GM12892 (cell line): ENCODE measurements around the gene FBLN7.
"Not testable (repeated sequence)": the region's sequence is repeated elsewhere in the genome, so short reads cannot be mapped to it uniquely, and the experiment has no call there.

ENCODE experiments used
- DNase-seq: peaks from one replicate; pipeline ENCODE4 v3.0.0; 2011; ENCODE audit not compliant: insufficient read length
- FAIRE-seq: peaks from 2 replicates; lab custom pipeline; 2011; peaks lifted over from hg19 to GRCh38; lab: Jason Lieb, UNC
- POLR2A ChIP-seq: IDR thresholded peaks from 2 replicates; pipeline ENCODE4 v1.6.1; 2011; ENCODE audit warnings: low read depth, low read length, control low read depth
- POLR2AphosphoS5 ChIP-seq: IDR thresholded peaks from 2 replicates; pipeline ENCODE4 v1.6.1; 2011; ENCODE audit warnings: low read depth, low read length, control low read depth
- TAF1 ChIP-seq: IDR thresholded peaks from 2 replicates; pipeline ENCODE4 v1.6.1; 2011; ENCODE audit warnings: low read depth, mild to moderate bottlenecking, control low read depth, low read length, borderline replicate concordance

FBLN7 gene

GRCh38 chr2:112121682-112122254, 16.4 kb upstream of the FBLN7 start:
- no peak for FAIRE-seq
- DNase-seq = no peak
- TF ChIP-seq POLR2AphosphoS5 (no peak), POLR2A (no peak), TAF1 (no peak)

- FAIRE-seq (no peak), DNase-seq (no peak)
- TF ChIP-seq TAF1 = no peak
Observed at GRCh38 chr2:112129060-112129459, 9.1 kb upstream of the FBLN7 start.

DNA sequence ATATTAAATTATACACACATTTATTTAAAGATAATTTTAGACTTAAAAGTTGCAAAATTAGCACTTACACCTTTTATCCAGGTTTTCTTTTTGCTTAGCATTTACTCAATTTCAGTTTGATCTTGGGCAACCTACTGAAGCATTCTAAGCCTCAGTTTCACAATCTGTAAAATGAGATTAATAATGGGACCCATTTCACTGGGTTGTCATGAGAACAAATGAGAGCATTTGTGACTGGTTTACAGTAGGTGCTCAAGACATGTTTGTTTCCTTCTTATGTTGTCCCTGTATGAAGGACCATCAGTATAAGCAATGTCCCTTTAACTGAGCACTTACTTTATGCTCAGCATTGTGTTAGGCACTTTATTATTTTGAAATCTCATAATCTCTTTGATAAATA, 4.8 kb upstream of the FBLN7 start:
- no peak for DNase-seq
- no peak for FAIRE-seq
- TF ChIP-seq POLR2A (no peak), POLR2AphosphoS5 (no peak), TAF1 (no peak)

- TF ChIP-seq POLR2AphosphoS5 (no peak), POLR2A (no peak), TAF1 (no peak)
- DNase-seq = no peak
- no peak for FAIRE-seq
Observed at GRCh38 chr2:112134120-112134519, 4.1 kb upstream of the FBLN7 start.

- FAIRE-seq (no peak), DNase-seq (no peak)
- TF ChIP-seq POLR2A (no peak), TAF1 (no peak), POLR2AphosphoS5 (no peak)
Observed at GRCh38 chr2:112136096-112136495, 2.1 kb upstream of the FBLN7 start.

- DNase-seq = no peak
- FAIRE-seq = peak; percentile 89
- TF ChIP-seq POLR2A (no peak), POLR2AphosphoS5 (no peak), TAF1 (no peak)
Observed at GRCh38 chr2:112137516-112138158, 548 bp upstream of the FBLN7 start.

DNA sequence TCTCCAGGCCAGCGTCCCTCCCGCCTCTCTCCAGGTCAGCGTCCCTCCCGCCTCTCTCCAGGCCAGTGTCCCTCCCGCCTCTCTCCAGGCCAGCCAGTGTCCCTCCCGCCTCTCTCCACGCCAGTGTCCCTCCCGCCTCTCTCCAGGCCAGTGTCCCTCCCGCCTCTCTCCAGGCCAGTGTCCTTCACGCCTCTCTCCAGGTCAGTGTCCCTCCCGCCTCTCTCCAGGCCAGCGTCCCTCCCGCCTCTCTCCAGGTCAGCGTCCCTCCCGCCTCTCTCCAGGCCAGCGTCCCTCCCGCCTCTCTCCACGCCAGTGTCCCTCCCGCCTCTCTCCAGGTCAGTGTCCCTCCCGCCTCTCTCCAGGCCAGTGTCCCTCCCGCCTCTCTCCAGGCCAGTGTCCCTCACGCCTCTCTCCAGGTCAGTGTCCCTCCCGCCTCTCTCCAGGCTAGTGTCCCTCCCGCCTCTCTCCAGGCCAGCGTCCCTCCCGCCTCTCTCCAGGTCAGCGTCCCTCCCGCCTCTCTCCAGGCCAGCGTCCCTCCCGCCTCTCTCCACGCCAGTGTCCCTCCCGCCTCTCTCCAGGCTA, 939 bp downstream of the FBLN7 start:
- not testable (repeated sequence) for FAIRE-seq, DNase-seq

GRCh38 chr2:112139661-112140204, 1.5 kb downstream of the FBLN7 start:
- not testable (repeated sequence) for FAIRE-seq, DNase-seq

GRCh38 chr2:112140205-112140802, 2.1 kb downstream of the FBLN7 start:
- no peak for DNase-seq
- TF ChIP-seq TAF1 = no peak
- no peak for TF ChIP-seq POLR2A
- no peak for TF ChIP-seq POLR2AphosphoS5
- no peak for FAIRE-seq

DNA sequence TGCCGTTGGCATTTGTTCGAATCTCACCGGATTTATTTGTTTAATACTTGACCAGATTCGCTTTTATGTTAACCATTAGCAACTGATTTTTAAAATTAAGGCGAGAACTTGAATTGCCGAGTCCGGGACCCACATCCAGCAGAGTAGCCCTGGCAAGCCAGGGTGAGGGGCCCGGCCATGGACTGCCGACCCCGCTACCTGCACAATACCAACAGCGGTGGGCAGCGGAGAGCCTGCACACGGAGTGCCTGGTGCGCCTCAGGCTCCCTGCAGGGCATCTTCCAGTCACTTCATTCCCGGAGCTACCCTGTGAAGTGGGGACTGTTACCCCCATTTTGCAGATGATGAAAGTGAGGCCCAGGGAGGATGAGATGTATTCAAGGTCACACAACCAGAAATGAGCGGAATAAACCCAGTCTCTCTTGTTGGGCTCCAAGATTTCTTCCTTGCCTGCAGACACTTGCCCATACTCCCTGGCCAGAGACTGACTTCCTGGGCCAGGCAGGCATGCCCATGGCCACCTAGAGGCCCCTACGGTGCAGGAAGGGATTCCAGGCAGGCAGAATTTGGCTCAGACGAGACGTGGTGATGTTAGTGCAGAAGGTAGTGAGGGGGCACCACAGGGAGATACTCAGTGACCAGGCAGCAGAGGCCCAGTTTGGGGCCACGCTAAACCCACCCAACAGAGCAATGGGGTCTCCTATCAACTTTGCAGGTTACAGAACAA, 2.9 kb downstream of the FBLN7 start:
- no peak for FAIRE-seq
- no peak for TF ChIP-seq TAF1
- no peak for TF ChIP-seq POLR2A
- no peak for TF ChIP-seq POLR2AphosphoS5
- DNase-seq = no peak

DNA sequence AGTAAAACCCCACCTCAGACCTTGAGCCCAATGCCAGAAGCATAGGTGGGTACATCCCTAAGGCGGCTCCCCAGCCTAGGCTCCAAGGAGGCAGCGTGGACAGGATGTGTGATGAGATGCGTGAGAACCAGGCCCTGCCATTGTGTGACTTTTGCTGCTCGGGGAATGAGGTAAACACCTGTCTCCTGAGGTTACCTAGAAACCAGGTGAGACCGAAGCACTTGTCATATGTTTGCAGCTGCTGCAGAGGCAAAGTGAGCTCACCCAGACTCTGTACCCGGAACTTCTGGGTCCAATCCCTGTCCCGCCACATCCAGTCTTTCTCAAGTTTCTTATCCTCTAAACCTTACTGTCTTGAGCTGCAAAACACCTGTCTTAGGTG, 3.4 kb downstream of the FBLN7 start:
- DNase-seq (no peak), FAIRE-seq (no peak)
- TF ChIP-seq POLR2AphosphoS5 = no peak
- no peak for TF ChIP-seq TAF1
- TF ChIP-seq POLR2A = no peak

DNA sequence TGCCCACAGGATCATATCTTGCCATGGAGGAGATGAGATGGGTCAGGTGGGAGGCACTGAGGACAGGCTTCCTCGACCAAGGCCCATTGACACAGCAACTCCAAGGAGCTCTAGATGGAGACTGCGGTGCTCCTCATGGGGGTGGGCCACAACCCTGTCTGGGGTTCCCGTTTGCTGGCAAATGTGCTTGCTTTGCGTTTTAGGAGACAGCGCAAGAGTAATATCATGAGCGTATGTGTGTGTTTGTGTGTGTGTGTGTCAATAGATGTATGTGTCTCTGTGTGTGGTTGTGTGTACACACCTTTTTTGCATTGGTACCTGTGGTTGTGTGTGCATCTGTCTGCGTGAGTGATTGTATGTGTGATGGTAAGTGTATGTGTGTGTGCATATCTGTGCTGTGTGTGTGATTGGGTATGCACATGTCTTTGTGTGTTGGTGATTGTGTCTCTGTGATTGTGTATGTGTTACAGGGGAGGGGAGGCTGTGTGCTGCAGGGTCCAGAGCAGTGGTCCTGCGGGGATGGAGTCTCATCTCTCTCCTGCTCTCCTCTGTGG, 4.4 kb downstream of the FBLN7 start:
- no peak for FAIRE-seq
- DNase-seq = no peak
- TF ChIP-seq POLR2A (no peak), TAF1 (no peak), POLR2AphosphoS5 (no peak)
